H9 (cell line): Measurements from ENCODE around the gene PTPRN2. TPM values are rescaled to one million over a fixed set of nuclear protein-coding genes. Genes with fewer than 3 reads are reported as not detected.
A peak's percentile ranks its signal among the peaks of the same experiment; 100 is the strongest.

Source experiments
- DNase-seq: peaks from one replicate; pipeline ENCODE4 v3.0.0-alpha.2; 2017
- H2AFZ ChIP-seq: one replicate; pipeline ENCODE4 v1.6.1; 2013; ENCODE audit warnings: mild to moderate bottlenecking, low read length, control low read depth, moderate library complexity
- H2AK5ac ChIP-seq: 2 replicates; pipeline ENCODE4 v1.6.1; 2013; ENCODE audit warnings: low read length, control low read depth, mixed read lengths; ENCODE audit not compliant: insufficient read length
- H2BK120ac ChIP-seq: one replicate; pipeline ENCODE4 v1.6.1; 2013; ENCODE audit warnings: low read depth, mild to moderate bottlenecking, low read length, control low read depth, inconsistent platforms; ENCODE audit not compliant: poor library complexity, severe bottlenecking
- H2BK12ac ChIP-seq: 2 replicates; pipeline ENCODE4 v1.6.1; 2013; ENCODE audit warnings: low read length, control low read depth, mixed read lengths, low read depth; ENCODE audit not compliant: insufficient read length
- H2BK15ac ChIP-seq: 2 replicates; pipeline ENCODE4 v1.6.1; 2013; ENCODE audit warnings: low read depth, low read length, control low read depth
- H2BK20ac ChIP-seq: one replicate; pipeline ENCODE4 v1.6.1; 2013; ENCODE audit warnings: low read depth, mild to moderate bottlenecking, low read length, control low read depth, inconsistent platforms; ENCODE audit not compliant: poor library complexity, severe bottlenecking
- H2BK5ac ChIP-seq: 2 replicates; pipeline ENCODE4 v1.6.1; 2013; ENCODE audit warnings: low read length, control low read depth, mixed read lengths; ENCODE audit not compliant: insufficient read length
- H3K14ac ChIP-seq: 2 replicates; pipeline ENCODE4 v1.6.1; 2013; ENCODE audit warnings: low read length, control low read depth; ENCODE audit not compliant: insufficient read depth
- H3K18ac ChIP-seq: 2 replicates; pipeline ENCODE4 v1.6.1; 2013; ENCODE audit warnings: low read depth, mild to moderate bottlenecking, mixed read lengths, low read length, control low read depth; ENCODE audit not compliant: insufficient read length
- H3K23ac ChIP-seq: 2 replicates; pipeline ENCODE4 v1.6.1; 2013; ENCODE audit warnings: low read length, control low read depth, mixed read lengths, low read depth; ENCODE audit not compliant: insufficient read length
- H3K23me2 ChIP-seq: 2 replicates; pipeline ENCODE4 v1.6.1; 2013; ENCODE audit warnings: low read depth, mild to moderate bottlenecking, mixed read lengths, low read length, control low read depth; ENCODE audit not compliant: insufficient read length, poor library complexity, severe bottlenecking
- H3K27ac ChIP-seq: 2 replicates; pipeline ENCODE4 v1.5.1; 2013; ENCODE audit warnings: low read length, control low read depth, mixed read lengths, low read depth; ENCODE audit not compliant: insufficient read length
- H3K27me3 ChIP-seq: 2 replicates; pipeline ENCODE4 v1.6.1; 2013; ENCODE audit warnings: low read length, control low read depth, inconsistent platforms; ENCODE audit not compliant: insufficient read depth
- H3K4ac ChIP-seq: 2 replicates; pipeline ENCODE4 v1.6.1; 2013; ENCODE audit warnings: low read depth, mild to moderate bottlenecking, control low read depth, inconsistent platforms, low read length, moderate library complexity
- H3K4me1 ChIP-seq: 2 replicates; pipeline ENCODE4 v1.6.1; 2013; ENCODE audit warnings: low read length, control low read depth, inconsistent platforms; ENCODE audit not compliant: insufficient read depth
- H3K4me2 ChIP-seq: 2 replicates; pipeline ENCODE4 v1.6.1; 2013; ENCODE audit warnings: low read length, control low read depth, mixed read lengths; ENCODE audit not compliant: insufficient read length, insufficient read depth
- H3K56ac ChIP-seq: 2 replicates; pipeline ENCODE4 v1.6.1; 2013; ENCODE audit warnings: low read depth, mild to moderate bottlenecking, mixed read lengths, low read length, control low read depth; ENCODE audit not compliant: insufficient read length
- H3K79me1 ChIP-seq: 2 replicates; pipeline ENCODE4 v1.6.1; 2013; ENCODE audit warnings: low read depth, mild to moderate bottlenecking, moderate library complexity, low read length, control low read depth, inconsistent platforms; ENCODE audit not compliant: insufficient read depth, poor library complexity, severe bottlenecking
- H3K79me2 ChIP-seq: 2 replicates; pipeline ENCODE4 v1.6.1; 2013; ENCODE audit warnings: low read length, control low read depth, inconsistent platforms; ENCODE audit not compliant: insufficient read depth
- H3K9ac ChIP-seq: 2 replicates; pipeline ENCODE4 v1.6.1; 2013; ENCODE audit warnings: low read length, control low read depth, mixed read lengths; ENCODE audit not compliant: insufficient read length; ENCODE audit errors: extremely low read depth
- H3K9me3 ChIP-seq: one replicate; pipeline ENCODE4 v1.6.1; 2013; ENCODE audit warnings: low read depth, low read length, inconsistent platforms; ENCODE audit not compliant: control insufficient read depth
- H3T11ph ChIP-seq: one replicate; pipeline ENCODE4 v1.6.1; 2013; ENCODE audit warnings: mild to moderate bottlenecking, low read length, control low read depth, inconsistent platforms
- H4K20me1 ChIP-seq: one replicate; pipeline ENCODE4 v1.6.1; 2013; ENCODE audit not compliant: control insufficient read depth, insufficient read length, insufficient read depth
- H4K5ac ChIP-seq: 2 replicates; pipeline ENCODE4 v1.6.1; 2013; ENCODE audit warnings: low read depth, mild to moderate bottlenecking, mixed read lengths, low read length, control low read depth; ENCODE audit not compliant: insufficient read length
- H4K8ac ChIP-seq: replicated peaks from 2 replicates; pipeline ENCODE4 v1.6.1; 2013; ENCODE audit warnings: low read length, control low read depth, mixed read lengths, low read depth; ENCODE audit not compliant: insufficient read length
- H4K91ac ChIP-seq: 2 replicates; pipeline ENCODE4 v1.6.1; 2013; ENCODE audit warnings: low read depth, mild to moderate bottlenecking, moderate library complexity, mixed read lengths, low read length, control low read depth; ENCODE audit not compliant: insufficient read length
- H3K27ac Mint-ChIP-seq, 3 experiments: 2 replicates in 2 of 3; 3 replicates in 1 of 3; pipeline ENCODE4 v1.8.0; 2020 to 2021; ENCODE audit warnings: mixed read lengths in 3 of 3, mild to moderate bottlenecking in 1 of 3, moderate library complexity in 1 of 3
- H3K27me3 Mint-ChIP-seq: 2 replicates; pipeline ENCODE4 v1.8.0; 2021; ENCODE audit warnings: low read depth, mild to moderate bottlenecking, moderate library complexity, mixed read lengths
- H3K36me3 Mint-ChIP-seq, 3 experiments: 2 replicates in 2 of 3; 3 replicates in 1 of 3; pipeline ENCODE4 v1.8.0; 2020 to 2021; ENCODE audit warnings: low read depth in 3 of 3, mixed read lengths in 3 of 3; ENCODE audit not compliant: insufficient read depth in 1 of 3
- H3K4me1 Mint-ChIP-seq, 2 experiments: 2 replicates each; pipeline ENCODE4 v1.8.0; 2020; ENCODE audit warnings: mixed read lengths in 2 of 2
- H3K4me3 Mint-ChIP-seq, 2 experiments: 2 replicates in 1 of 2; 3 replicates in 1 of 2; pipeline ENCODE4 v1.8.0; 2020 to 2021; ENCODE audit warnings: mild to moderate bottlenecking in 2 of 2, mixed read lengths in 2 of 2, moderate library complexity in 1 of 2
- H3K9me3 Mint-ChIP-seq, 2 experiments: 2 replicates in 1 of 2; 3 replicates in 1 of 2; pipeline ENCODE4 v1.8.0; 2020; ENCODE audit warnings: mild to moderate bottlenecking in 2 of 2, mixed read lengths in 2 of 2, moderate library complexity in 1 of 2
- CTCF ChIP-seq: fragments of 200-600 bp; sonication (generic); conservative IDR thresholded peaks from 3 replicates; pipeline ENCODE4 v1.8.0; 2021; ENCODE audit warnings: antibody characterized with exemption, mild to moderate bottlenecking
- WGBS: extraction: QIAGEN DNeasy Blood & Tissue Kit; methylation state at CpG from one replicate; pipeline ENCODE4 v1.1.7; 2013; ENCODE audit warnings: missing lambda C conversion rate, low lambda C conversion rate, mixed read lengths; ENCODE audit not compliant: insufficient read length; ENCODE audit errors: extremely low coverage; 5-methylcytosine and 5-hydroxymethylcytosine counted together
- total RNA-seq: library from RNA; stranded (reverse); gene quantifications from 2 replicates; pipeline ENCODE4 v1.2.1, GENCODE V29; 2021

PTPRN2 gene
- total RNA-seq, 1 experiment from 2014 or later: 5.2 TPM

- no peak overlapping the region for H2BK20ac ChIP-seq
- no peak for DNase-seq
- no peak overlapping the region for H3K56ac ChIP-seq
- peaks cover 6 to 22% of the 10 kb centered on the region in 2 experiments for H3K4me1 Mint-ChIP-seq
- H2AK5ac ChIP-seq: no peak overlapping the region
- H3K4me3 Mint-ChIP-seq: no peak overlapping the region
- no peaks in the 10 kb centered on the region for H3K4me1 ChIP-seq
- no peak overlapping the region for H4K8ac ChIP-seq
- H3K27me3 Mint-ChIP-seq: no peaks in the 10 kb centered on the region; the same call in 1 of the 2 replicates
- no peak overlapping the region for H3K4me2 ChIP-seq
- no peak overlapping the region for H3K23ac ChIP-seq
- H4K91ac ChIP-seq: no peak overlapping the region
- no peak overlapping the region for H2BK5ac ChIP-seq
- H2BK12ac ChIP-seq: no peak overlapping the region
- no peak overlapping the region for H3K18ac ChIP-seq
- H3K4ac ChIP-seq: no peak overlapping the region
- no peaks in the 10 kb centered on the region for H3K79me2 ChIP-seq
- 0 out of 7 replicates have a peak, but pooled peaks cover 0 to 2% (median 0%) of the 10 kb centered on the region in 3 experiments for H3K36me3 Mint-ChIP-seq
- no peak overlapping the region for H2BK15ac ChIP-seq
- no peak overlapping the region for H3T11ph ChIP-seq
- no peak overlapping the region for H4K5ac ChIP-seq
- H3K9me3 Mint-ChIP-seq: no peaks in the 10 kb centered on the region
- H3K27me3 ChIP-seq: no peaks in the 10 kb centered on the region
- H2BK120ac ChIP-seq: no peak overlapping the region
- H3K79me1 ChIP-seq: no peaks in the 10 kb centered on the region
- no peak overlapping the region for H3K9ac ChIP-seq
- H2AFZ ChIP-seq: no peak overlapping the region
- no peak overlapping the region for H3K27ac ChIP-seq
- no peaks in the 10 kb centered on the region for H4K20me1 ChIP-seq
- H3K14ac ChIP-seq: no peak overlapping the region; the same call in 1 of the 2 replicates
- TF ChIP-seq CTCF: no peak
- no peaks in the 10 kb centered on the region for H3K23me2 ChIP-seq
- H3K9me3 ChIP-seq: no peaks in the 10 kb centered on the region
- WGBS: no CpG with 5 or more reads among the region's 21 CpGs
- peak overlapping the region in 1 of 3 experiments; percentile 70; a peak in 4 of 7 replicates for H3K27ac Mint-ChIP-seq
Measured at GRCh38 chr7:157990226-157990880, 597.3 kb downstream of the PTPRN2 start.
